Ovary (tissue), 9 donors: Measurements from ENCODE around the gene ZFP92. TPM values are rescaled to one million over a fixed set of nuclear protein-coding genes. Genes with fewer than 3 reads are reported as not detected.

Source experiments
- DNase-seq, 5 donors: peaks; one replicate each; pipeline ENCODE4 v3.0.0-alpha.2; 2019 to 2020
- H3K27ac ChIP-seq, 2 donors: fragments of 200-600 bp; one replicate each; pipeline versions ENCODE4 v1.5.1 to v1.8.0; 2019 to 2022
- H3K27me3 ChIP-seq: fragments of 200-600 bp; one replicate; pipeline ENCODE4 v1.8.0; 2022
- H3K36me3 ChIP-seq: fragments of 200-600 bp; sonication (generic); one replicate; pipeline ENCODE4 v1.5.1; 2019
- H3K4me1 ChIP-seq: one replicate; pipeline ENCODE4 v1.8.1; 2013; ENCODE audit warnings: mild to moderate bottlenecking, moderate library complexity; ENCODE audit not compliant: insufficient read depth
- H3K4me3 ChIP-seq: fragments of 200-600 bp; sonication (generic); one replicate; pipeline ENCODE4 v1.5.1; 2017
- H3K9me3 ChIP-seq, 2 donors: fragments of 200-600 bp in 1 of 2; sonication (generic) in 1 of 2; one replicate each; pipeline versions ENCODE4 v1.5.1 to v1.8.1; 2013 to 2019; ENCODE audit warnings: mild to moderate bottlenecking in 1 of 2, moderate library complexity in 1 of 2
- EP300 ChIP-seq: sonication (generic); formaldehyde crosslinking; IDR thresholded peaks from one replicate; pipeline ENCODE4 v1.6.1; 2017; ENCODE audit warnings: antibody characterized with exemption
- POLR2A ChIP-seq: fragments of 450-650 bp; IDR thresholded peaks from one replicate; pipeline ENCODE4 v1.6.1; 2017; ENCODE audit warnings: antibody characterized with exemption, mild to moderate bottlenecking, moderate library complexity
- WGBS, 3 donors: extraction: QIAGEN DNeasy Blood & Tissue Kit in 1 of 3; methylation state at CpG; one replicate each; pipeline versions ENCODE4 v1.1.5 to v1.1.7; 2013 to 2017; 5-methylcytosine and 5-hydroxymethylcytosine counted together
- intact Hi-C, 4 donors: fragments of 100-400 bp; cut with DNase I; formaldehyde crosslinking; loops; one replicate each; pipeline versions ENCODE4 v1.11.0 to v1.15.1; 2022 to 2023
- polyA plus RNA-seq, 2 donors: library from polyadenylated mRNA; stranded (reverse); fragments of 200-250 nt in 1 of 2; fragments of 350-450 nt in 1 of 2; fragmentation: Illumina TruSeq in 1 of 2; extraction: RNeasy Lipid Tissue Mini Kit (QIAGEN cat#74804) in 1 of 2; gene quantifications; one replicate each; pipeline ENCODE4 v1.2.3, GENCODE V29; 2013 to 2014
- small RNA-seq: library from RNA; depleted of rRNA; stranded (forward); fragments of <200 nt; gene quantifications from one replicate; pipeline ENCODE3, GENCODE V24; 2016
- total RNA-seq, 7 donors: library from RNA; depleted of rRNA in 2 of 7; stranded (reverse); fragments of >200 nt in 2 of 7; fragmentation: NEBNext Ultra II Directional in 3 of 7; extraction: Animal tissue kit (Norgen Biotek cat#: 25700) in 3 of 7; gene quantifications; one replicate each; pipeline versions ENCODE4 v1.1.0 to v1.2.4, GENCODE V29; 2016 to 2023
- TF ChIP-seq, protein P1 (sequence below), 3 donors: fragments of 450-650 bp in 2 of 3; fragments of 200-600 bp in 1 of 3; IDR thresholded peaks; one replicate each; pipeline versions ENCODE4 v1.5.1 to v1.8.0; 2016 to 2022; ENCODE audit warnings: antibody characterized with exemption in 3 of 3, mild to moderate bottlenecking in 1 of 3
- donor health status: DM: no; HTN: no; CAD: no; lungs with moderate emphysema.
- donor health status: DM: no; HTN: no; CAD: no.
- donor health status: Bipolar disorder and iron deficiency.
- donor health status: DM: yes; HTN: yes; CAD: no.
- donor health status: DM: no; HTN: no; CAD: no.
- donor health status: DM: yes; HTN: yes; CAD: no.

Gene ZFP92
- total and polyA plus RNA-seq, 9 donors: 2.7 to 9.4 (median 3.9) TPM

DNA sequence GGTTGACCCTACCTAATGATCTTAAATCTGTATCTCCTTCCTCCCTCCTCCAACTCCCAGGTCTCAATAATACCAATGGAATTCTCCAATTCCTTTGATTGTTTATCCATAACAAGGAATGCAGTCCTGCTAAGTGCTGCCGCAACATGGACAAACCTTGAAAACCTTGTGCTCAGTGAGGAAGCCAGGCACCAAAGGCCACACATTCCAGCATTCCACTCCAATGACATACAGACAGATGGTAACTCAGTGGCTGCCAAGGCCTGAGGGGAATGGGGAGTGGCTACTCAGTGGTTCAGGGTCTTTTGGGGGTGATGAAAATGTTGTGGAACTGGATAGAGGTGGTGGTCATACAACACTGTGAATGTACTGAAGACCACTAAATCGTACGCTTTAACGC lies 48.7 kb downstream of the ZFP92 start:
- WGBS, 3 donors: 73 to 74% (median 74%) methylated on average over 4 of the region's 4 CpGs
- Histone ChIP-seq H3K9me3 (no peaks in the 10 kb centered on the region), H3K4me1 (no peaks in the 10 kb centered on the region), H3K4me3 (no peak overlapping the region), H3K27ac (no peak overlapping the region), H3K36me3 (no peaks in the 10 kb centered on the region), H3K27me3 (no peaks in the 10 kb centered on the region)
- TF ChIP-seq, protein P1, sequence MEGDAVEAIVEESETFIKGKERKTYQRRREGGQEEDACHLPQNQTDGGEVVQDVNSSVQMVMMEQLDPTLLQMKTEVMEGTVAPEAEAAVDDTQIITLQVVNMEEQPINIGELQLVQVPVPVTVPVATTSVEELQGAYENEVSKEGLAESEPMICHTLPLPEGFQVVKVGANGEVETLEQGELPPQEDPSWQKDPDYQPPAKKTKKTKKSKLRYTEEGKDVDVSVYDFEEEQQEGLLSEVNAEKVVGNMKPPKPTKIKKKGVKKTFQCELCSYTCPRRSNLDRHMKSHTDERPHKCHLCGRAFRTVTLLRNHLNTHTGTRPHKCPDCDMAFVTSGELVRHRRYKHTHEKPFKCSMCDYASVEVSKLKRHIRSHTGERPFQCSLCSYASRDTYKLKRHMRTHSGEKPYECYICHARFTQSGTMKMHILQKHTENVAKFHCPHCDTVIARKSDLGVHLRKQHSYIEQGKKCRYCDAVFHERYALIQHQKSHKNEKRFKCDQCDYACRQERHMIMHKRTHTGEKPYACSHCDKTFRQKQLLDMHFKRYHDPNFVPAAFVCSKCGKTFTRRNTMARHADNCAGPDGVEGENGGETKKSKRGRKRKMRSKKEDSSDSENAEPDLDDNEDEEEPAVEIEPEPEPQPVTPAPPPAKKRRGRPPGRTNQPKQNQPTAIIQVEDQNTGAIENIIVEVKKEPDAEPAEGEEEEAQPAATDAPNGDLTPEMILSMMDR (IDR thresholded peaks at IDR 0.05): no peak
- TF ChIP-seq EP300 (no peak), POLR2A (no peak)
- no peak for DNase-seq
- intact Hi-C loops: no loop called here

DNA sequence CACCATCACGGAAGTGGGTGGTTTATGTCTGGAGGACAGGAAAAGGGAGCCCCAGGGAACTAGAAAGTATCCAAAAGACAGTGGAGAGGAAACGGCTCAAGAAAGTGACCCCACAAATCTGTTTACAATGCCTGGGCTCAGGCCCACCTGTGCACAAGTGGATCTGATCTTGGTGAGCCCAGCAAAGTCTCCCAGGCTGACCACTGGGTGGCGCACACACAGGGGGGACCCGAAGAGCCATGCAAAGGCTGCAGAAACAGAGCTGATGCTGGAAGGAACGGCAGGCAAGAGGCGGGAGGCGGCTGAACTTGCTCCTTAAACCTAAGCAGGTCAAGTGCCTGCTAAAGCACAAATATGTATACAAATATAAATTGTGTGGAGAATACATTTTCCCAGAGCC lies 49.6 kb downstream of the ZFP92 start:
- intact Hi-C loops: no loop called here
- Histone ChIP-seq H3K36me3 (no peaks in the 10 kb centered on the region), H3K4me1 (no peaks in the 10 kb centered on the region), H3K9me3 (no peaks in the 10 kb centered on the region), H3K4me3 (no peak overlapping the region), H3K27me3 (no peaks in the 10 kb centered on the region), H3K27ac (no peak overlapping the region)
- peak in 4 of 5 donors; percentile 52 to 65 (median 58) for DNase-seq
- TF ChIP-seq POLR2A: no peak
- TF ChIP-seq, protein P1 (IDR thresholded peaks at IDR 0.05): peak; percentile 19 to 26 (median 23)
- 37 to 53% (median 51%) methylated on average over 7 of the region's 7 CpGs for WGBS, 3 donors

Small RNA genes lying within 50 kb of the gene (small RNA-seq; reads per million reads assigned to genes)
- not detected for gene RN7SL667P

Other genes starting within 250 kb of the ZFP92 start
- not detected for gene MAGEA1, start 232.2 kb upstream of the ZFP92 start, total RNA-seq
- gene MAGEA1, start 232.2 kb upstream of the ZFP92 start, polyA plus RNA-seq: not detected
- gene PNMA6F, start 89.7 kb upstream of the ZFP92 start, total RNA-seq: not detected
- gene PNMA6F, start 89.7 kb upstream of the ZFP92 start, polyA plus RNA-seq: under 1 TPM in 1 of 2 donors, not detected in 1; 0.04 TPM
- 10 to 100 TPM; 27.5 to 75.9 (median 50.1) TPM for gene ZNF275, start 77.3 kb upstream of the ZFP92 start, total RNA-seq
- 10 to 100 TPM; 42.7 to 49.6 TPM for gene ZNF275, start 77.3 kb upstream of the ZFP92 start, polyA plus RNA-seq
- gene PNMA6E, start 10.1 kb upstream of the ZFP92 start, total RNA-seq: 1 to 10 TPM in 5 of 7 donors, under 1 TPM in 2; 0.24 to 3.5 (median 2.5) TPM
- 1 to 10 TPM in 1 of 2 donors, under 1 TPM in 1; 0.10 to 3.5 TPM for gene PNMA6E, start 10.1 kb upstream of the ZFP92 start, polyA plus RNA-seq
- gene TREX2, start 34.6 kb downstream of the ZFP92 start, total RNA-seq: 1 to 10 TPM in 3 of 7 donors, under 1 TPM in 3, not detected in 1; 0.35 to 2.3 (median 1.0) TPM
- gene TREX2, start 34.6 kb downstream of the ZFP92 start, polyA plus RNA-seq: under 1 TPM in 1 of 2 donors, not detected in 1; 0.76 TPM
- gene HAUS7, start 59.1 kb downstream of the ZFP92 start, total RNA-seq: 10 to 100 TPM in 6 of 7 donors, 1 to 10 TPM in 1; 9.3 to 28.7 (median 18.7) TPM
- 10 to 100 TPM; 11.3 to 22.7 TPM for gene HAUS7, start 59.1 kb downstream of the ZFP92 start, polyA plus RNA-seq
- gene BGN, start 83.5 kb downstream of the ZFP92 start, total RNA-seq: 10 to 100 TPM; 10.0 to 72.3 (median 31.2) TPM
- 10 to 100 TPM; 81.6 to 81.7 TPM for gene BGN, start 83.5 kb downstream of the ZFP92 start, polyA plus RNA-seq
- 1 to 10 TPM in 1 of 7 donors, under 1 TPM in 2, not detected in 4; 0.23 to 1.6 (median 0.27) TPM for gene ATP2B3, start 106.2 kb downstream of the ZFP92 start, total RNA-seq
- gene ATP2B3, start 106.2 kb downstream of the ZFP92 start, polyA plus RNA-seq: under 1 TPM in 1 of 2 donors, not detected in 1; 0.01 TPM
- 10 to 100 TPM; 15.5 to 20.0 (median 19.3) TPM for gene CCNQ, start 187.7 kb downstream of the ZFP92 start, total RNA-seq
- gene CCNQ, start 187.7 kb downstream of the ZFP92 start, polyA plus RNA-seq: 10 to 100 TPM; 16.8 to 23.8 TPM
- 1 to 10 TPM in 3 of 7 donors, under 1 TPM in 4; 0.12 to 3.7 (median 0.74) TPM for gene DUSP9, start 235.7 kb downstream of the ZFP92 start, total RNA-seq
- gene DUSP9, start 235.7 kb downstream of the ZFP92 start, polyA plus RNA-seq: under 1 TPM in 1 of 2 donors, not detected in 1; 0.28 TPM